Measurements from ENCODE around the gene SV2B.

DNA sequence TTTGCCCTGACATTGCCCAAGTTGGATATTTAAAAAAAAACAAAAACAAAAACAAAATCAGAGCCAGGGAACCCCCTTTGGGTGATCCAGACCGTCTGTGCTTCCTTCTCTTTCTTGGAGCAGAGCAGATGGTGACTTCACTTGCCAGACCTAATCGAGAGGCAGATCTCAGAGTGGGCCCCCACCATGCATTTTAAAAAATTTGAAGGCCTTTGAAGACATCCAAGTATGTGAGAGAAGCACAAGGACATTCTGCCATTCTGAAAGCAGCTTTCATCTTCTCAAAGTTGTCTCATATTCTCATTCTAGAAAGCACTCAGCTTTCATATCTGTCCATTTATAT is 93.3 kb downstream of the SV2B start:
- TF ChIP-seq, protein P1, sequence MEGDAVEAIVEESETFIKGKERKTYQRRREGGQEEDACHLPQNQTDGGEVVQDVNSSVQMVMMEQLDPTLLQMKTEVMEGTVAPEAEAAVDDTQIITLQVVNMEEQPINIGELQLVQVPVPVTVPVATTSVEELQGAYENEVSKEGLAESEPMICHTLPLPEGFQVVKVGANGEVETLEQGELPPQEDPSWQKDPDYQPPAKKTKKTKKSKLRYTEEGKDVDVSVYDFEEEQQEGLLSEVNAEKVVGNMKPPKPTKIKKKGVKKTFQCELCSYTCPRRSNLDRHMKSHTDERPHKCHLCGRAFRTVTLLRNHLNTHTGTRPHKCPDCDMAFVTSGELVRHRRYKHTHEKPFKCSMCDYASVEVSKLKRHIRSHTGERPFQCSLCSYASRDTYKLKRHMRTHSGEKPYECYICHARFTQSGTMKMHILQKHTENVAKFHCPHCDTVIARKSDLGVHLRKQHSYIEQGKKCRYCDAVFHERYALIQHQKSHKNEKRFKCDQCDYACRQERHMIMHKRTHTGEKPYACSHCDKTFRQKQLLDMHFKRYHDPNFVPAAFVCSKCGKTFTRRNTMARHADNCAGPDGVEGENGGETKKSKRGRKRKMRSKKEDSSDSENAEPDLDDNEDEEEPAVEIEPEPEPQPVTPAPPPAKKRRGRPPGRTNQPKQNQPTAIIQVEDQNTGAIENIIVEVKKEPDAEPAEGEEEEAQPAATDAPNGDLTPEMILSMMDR (IDR thresholded peaks at IDR 0.05): no peak
- TF ChIP-seq POLR2A (IDR thresholded peaks at IDR 0.05) (no peak), POLR2AphosphoS5 (IDR thresholded peaks at IDR 0.05) (no peak)

All from breast epithelium (tissue), 3 donors.